Gastrocnemius medialis (tissue), 4 donors: ENCODE data around the gene CCDC92B.

Source experiments
- POLR2A ChIP-seq, 2 donors: fragments of 450-650 bp; IDR thresholded peaks; one replicate each; pipeline ENCODE4 v1.6.1; 2017; ENCODE audit warnings: antibody characterized with exemption in 2 of 2, mild to moderate bottlenecking in 2 of 2, moderate library complexity in 2 of 2
- TF ChIP-seq, protein P1 (sequence below), 5 experiments: fragments of 450-650 bp in 3 of 5; fragments of 200-600 bp in 2 of 5; sonication (generic) in 2 of 5; IDR thresholded peaks in 4 of 5; conservative IDR thresholded peaks in 1 of 5; 1 replicate in 4 of 5; 2 replicates in 1 of 5; pipeline ENCODE4 v1.5.1; 2016 to 2019; ENCODE audit warnings: antibody characterized with exemption in 5 of 5, mild to moderate bottlenecking in 3 of 5, moderate library complexity in 3 of 5

DNA sequence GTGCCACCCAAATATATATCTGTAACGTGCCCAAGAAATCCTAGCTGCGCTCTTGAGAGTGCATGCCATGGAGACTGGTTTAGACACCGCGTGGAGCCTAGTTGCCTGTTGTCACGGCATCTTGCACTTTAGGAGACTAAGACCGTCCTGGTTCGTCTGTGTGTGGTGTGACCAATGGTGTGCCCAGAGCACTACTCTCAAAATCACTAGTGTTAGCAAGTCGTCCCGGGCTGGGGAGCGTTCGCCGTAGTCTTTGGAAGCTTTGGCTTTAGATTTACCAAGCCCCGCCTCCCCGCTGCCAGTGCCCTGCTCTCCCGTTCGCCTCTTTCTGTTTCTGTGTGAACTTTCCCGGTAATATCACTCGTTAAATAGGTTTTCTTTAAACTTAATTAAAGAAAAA, 64.9 kb downstream of the CCDC92B start:
- TF ChIP-seq, protein P1, sequence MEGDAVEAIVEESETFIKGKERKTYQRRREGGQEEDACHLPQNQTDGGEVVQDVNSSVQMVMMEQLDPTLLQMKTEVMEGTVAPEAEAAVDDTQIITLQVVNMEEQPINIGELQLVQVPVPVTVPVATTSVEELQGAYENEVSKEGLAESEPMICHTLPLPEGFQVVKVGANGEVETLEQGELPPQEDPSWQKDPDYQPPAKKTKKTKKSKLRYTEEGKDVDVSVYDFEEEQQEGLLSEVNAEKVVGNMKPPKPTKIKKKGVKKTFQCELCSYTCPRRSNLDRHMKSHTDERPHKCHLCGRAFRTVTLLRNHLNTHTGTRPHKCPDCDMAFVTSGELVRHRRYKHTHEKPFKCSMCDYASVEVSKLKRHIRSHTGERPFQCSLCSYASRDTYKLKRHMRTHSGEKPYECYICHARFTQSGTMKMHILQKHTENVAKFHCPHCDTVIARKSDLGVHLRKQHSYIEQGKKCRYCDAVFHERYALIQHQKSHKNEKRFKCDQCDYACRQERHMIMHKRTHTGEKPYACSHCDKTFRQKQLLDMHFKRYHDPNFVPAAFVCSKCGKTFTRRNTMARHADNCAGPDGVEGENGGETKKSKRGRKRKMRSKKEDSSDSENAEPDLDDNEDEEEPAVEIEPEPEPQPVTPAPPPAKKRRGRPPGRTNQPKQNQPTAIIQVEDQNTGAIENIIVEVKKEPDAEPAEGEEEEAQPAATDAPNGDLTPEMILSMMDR (IDR thresholded peaks at IDR 0.05 in 4 of 5, conservative IDR thresholded peaks at IDR 0.05 in 1 of 5), result no peak
- TF ChIP-seq POLR2A (IDR thresholded peaks at IDR 0.05), result no peak
